Astrocyte of the spinal cord (primary cell): Measurements from ENCODE around the gene CDK14.

ENCODE experiments used
- DNase-seq: peaks from one replicate; pipeline ENCODE4 v3.0.0; 2011; ENCODE audit warnings: low read depth, low spot score
- H3K4me3 ChIP-seq: 2 replicates; pipeline ENCODE4 v1.5.1; 2011; ENCODE audit warnings: low read depth, mild to moderate bottlenecking, low read length, moderate library complexity
- CTCF ChIP-seq: IDR thresholded peaks from 2 replicates; pipeline ENCODE4 v1.5.1; 2012; ENCODE audit warnings: low read depth, mild to moderate bottlenecking, low read length, inconsistent platforms
- in situ Hi-C: cut with HindIII; loops from 2 replicates; pipeline ENCODE4 v1.10.0; 2017; ENCODE audit warnings: low sequenced_read_pairs

Gene CDK14

GRCh38 chr7:90951229-90951628 lies 355.1 kb downstream of the CDK14 start:
- no peak for DNase-seq
- no peak for TF ChIP-seq CTCF
- in situ Hi-C loops = no loop called here
- H3K4me3 ChIP-seq = no peak overlapping the region

- DNase-seq = peak; percentile 22
- no peak overlapping the region for H3K4me3 ChIP-seq
- in situ Hi-C loops = no loop called here
- no peak for TF ChIP-seq CTCF
Observed at GRCh38 chr7:90951986-90952954, 356.1 kb downstream of the CDK14 start.

- TF ChIP-seq CTCF = no peak
- in situ Hi-C loops = no loop called here
- DNase-seq = no peak
- no peak overlapping the region for H3K4me3 ChIP-seq
Observed at GRCh38 chr7:90955641-90956207, 359.6 kb downstream of the CDK14 start.

- TF ChIP-seq CTCF = no peak
- H3K4me3 ChIP-seq = no peak overlapping the region
- no peak for DNase-seq
- in situ Hi-C loops = no loop called here
Observed at GRCh38 chr7:90957883-90958282, 361.8 kb downstream of the CDK14 start.

- TF ChIP-seq CTCF = no peak
- in situ Hi-C loops = no loop called here
- no peak overlapping the region for H3K4me3 ChIP-seq
- DNase-seq = peak; percentile 88
Observed at GRCh38 chr7:90958647-90959046, 362.5 kb downstream of the CDK14 start.

- TF ChIP-seq CTCF = no peak
- in situ Hi-C loops = no loop called here
- no peak for DNase-seq
- H3K4me3 ChIP-seq = no peak overlapping the region
Observed at GRCh38 chr7:90961037-90961725, 365.1 kb downstream of the CDK14 start.
